WERI-Rb-1 (cell line): ENCODE measurements around the gene NAMPT.

ENCODE experiments used
- DNase-seq: peaks from one replicate; pipeline ENCODE4 v3.0.0-alpha.2; 2020
- H3K27ac ChIP-seq: fragments of 250-450 bp; sonication (Bioruptor Pico); 2 replicates; pipeline ENCODE4 v1.5.1; 2020; ENCODE audit warnings: mild to moderate bottlenecking, moderate library complexity
- H3K27me3 ChIP-seq: fragments of 250-450 bp; sonication (Bioruptor Pico); 2 replicates; pipeline ENCODE4 v1.5.1; 2021; ENCODE audit warnings: mild to moderate bottlenecking, low read depth, moderate library complexity; ENCODE audit not compliant: insufficient read depth, severe bottlenecking
- H3K36me3 ChIP-seq: fragments of 250-450 bp; sonication (Bioruptor Pico); 2 replicates; pipeline ENCODE4 v1.5.1; 2020; ENCODE audit warnings: mild to moderate bottlenecking, moderate library complexity
- H3K4me3 ChIP-seq: 2 replicates; pipeline ENCODE4 v1.5.1; 2011; ENCODE audit warnings: low read depth, mild to moderate bottlenecking, control low read depth, low read length
- H3K9me3 ChIP-seq: fragments of 250-450 bp; sonication (Bioruptor Pico); 2 replicates; pipeline ENCODE4 v1.5.1; 2021; ENCODE audit warnings: mild to moderate bottlenecking, moderate library complexity; ENCODE audit not compliant: severe bottlenecking
- TF ChIP-seq, protein P1 (sequence below): IDR thresholded peaks from 2 replicates; pipeline ENCODE4 v1.5.1; 2011; ENCODE audit warnings: low read depth, mild to moderate bottlenecking, control low read depth, inconsistent platforms, low read length

Gene NAMPT

DNA sequence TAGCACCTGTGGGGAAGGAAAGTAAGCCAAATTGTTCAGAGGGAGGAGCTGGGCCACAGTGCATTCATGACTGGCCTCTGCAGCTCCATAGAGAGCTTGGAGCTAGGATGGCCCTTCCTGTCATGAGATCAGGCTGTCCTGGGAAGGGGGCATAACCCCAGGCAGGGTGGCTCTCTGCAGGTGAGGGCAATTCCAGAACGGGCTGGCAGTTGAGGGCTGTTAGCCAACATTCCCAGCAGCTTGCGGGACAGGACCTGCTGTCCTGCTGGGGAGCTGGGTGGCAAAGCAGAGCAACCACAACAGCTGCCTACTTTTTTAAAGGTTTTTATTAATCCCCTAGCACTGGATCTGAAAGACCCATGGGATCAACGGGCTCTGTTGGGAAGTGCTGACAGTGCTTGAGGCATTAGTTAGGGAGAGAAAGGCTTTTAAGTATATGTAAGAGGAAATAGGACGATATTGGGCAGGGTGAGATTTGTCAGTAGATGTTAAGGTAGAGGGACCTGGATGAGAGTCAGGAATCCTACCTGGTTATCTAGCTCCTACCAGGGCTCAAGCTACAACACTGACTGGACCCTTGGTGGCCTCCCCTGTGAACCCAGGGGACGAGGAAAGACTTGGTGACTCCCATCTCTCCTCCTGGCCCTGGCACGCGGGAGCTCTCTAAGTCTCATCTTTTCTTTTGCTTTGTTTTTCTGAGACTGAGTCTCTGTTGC lies 77.8 kb downstream of the NAMPT start:
- Histone ChIP-seq H3K27ac (no peak overlapping the region), H3K36me3 (no peaks in the 10 kb centered on the region), H3K4me3 (no peak overlapping the region), H3K9me3 (no peaks in the 10 kb centered on the region), H3K27me3 (no peaks in the 10 kb centered on the region)
- DNase-seq: no peak
- TF ChIP-seq, protein P1, sequence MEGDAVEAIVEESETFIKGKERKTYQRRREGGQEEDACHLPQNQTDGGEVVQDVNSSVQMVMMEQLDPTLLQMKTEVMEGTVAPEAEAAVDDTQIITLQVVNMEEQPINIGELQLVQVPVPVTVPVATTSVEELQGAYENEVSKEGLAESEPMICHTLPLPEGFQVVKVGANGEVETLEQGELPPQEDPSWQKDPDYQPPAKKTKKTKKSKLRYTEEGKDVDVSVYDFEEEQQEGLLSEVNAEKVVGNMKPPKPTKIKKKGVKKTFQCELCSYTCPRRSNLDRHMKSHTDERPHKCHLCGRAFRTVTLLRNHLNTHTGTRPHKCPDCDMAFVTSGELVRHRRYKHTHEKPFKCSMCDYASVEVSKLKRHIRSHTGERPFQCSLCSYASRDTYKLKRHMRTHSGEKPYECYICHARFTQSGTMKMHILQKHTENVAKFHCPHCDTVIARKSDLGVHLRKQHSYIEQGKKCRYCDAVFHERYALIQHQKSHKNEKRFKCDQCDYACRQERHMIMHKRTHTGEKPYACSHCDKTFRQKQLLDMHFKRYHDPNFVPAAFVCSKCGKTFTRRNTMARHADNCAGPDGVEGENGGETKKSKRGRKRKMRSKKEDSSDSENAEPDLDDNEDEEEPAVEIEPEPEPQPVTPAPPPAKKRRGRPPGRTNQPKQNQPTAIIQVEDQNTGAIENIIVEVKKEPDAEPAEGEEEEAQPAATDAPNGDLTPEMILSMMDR: no peak

DNA sequence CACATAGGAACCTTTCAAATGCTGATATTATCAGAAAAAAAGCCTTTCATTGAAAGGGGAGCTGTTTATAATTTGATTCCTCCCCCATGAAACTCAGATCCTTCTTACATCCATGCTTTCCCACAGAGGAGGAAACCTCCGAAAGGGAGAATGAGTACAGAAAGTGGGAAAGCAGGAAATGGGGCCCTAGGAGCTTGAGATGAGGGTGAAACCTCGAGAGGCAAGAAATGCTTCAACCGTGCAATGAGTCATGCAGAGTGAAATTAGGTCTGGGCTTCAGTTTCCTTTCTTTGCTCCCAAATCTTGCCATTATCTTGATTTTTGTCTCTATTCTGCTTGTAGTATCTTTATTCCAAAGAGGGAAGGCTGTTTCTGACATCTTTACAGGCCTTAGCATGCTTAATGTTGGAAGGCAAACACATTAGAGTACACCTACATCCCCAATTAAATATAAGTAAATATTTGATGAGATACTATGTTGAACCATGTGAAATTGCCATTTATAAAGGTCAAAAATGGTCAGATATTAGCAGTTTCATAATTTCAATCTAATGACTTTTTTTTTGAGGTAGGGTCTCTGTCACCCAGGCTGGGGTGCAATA lies 79.1 kb downstream of the NAMPT start:
- H3K9me3 ChIP-seq: no peaks in the 10 kb centered on the region
- no peaks in the 10 kb centered on the region for H3K36me3 ChIP-seq
- no peak for DNase-seq
- no peak overlapping the region for H3K27ac ChIP-seq
- H3K4me3 ChIP-seq: no peak overlapping the region
- H3K27me3 ChIP-seq: no peaks in the 10 kb centered on the region
- TF ChIP-seq, protein P1: no peak

GRCh38 chr7:106203473-106203872 lies 81.3 kb downstream of the NAMPT start:
- TF ChIP-seq, protein P1: no peak
- no peaks in the 10 kb centered on the region for H3K27me3 ChIP-seq
- no peaks in the 10 kb centered on the region for H3K36me3 ChIP-seq
- no peak overlapping the region for H3K27ac ChIP-seq
- no peak for DNase-seq
- H3K9me3 ChIP-seq: no peaks in the 10 kb centered on the region
- H3K4me3 ChIP-seq: no peak overlapping the region

DNA sequence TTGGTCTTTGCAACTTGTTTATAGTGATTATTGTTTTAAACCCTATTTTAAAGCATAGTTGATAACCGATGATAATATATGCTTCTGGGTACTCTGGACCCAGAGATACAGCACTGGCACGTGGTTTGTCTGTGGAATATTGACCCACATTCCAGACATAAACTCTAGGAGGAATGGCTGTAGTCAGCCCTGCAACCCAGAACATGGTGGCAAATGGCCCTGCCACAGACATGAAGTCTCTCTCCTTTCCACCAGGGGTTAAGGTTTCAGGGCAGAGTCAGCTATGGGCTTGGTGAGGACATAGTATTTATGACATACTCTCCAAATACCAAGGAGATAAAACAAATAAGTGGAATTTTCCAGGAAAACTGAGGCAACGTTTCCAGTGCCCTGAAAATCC lies 83.6 kb downstream of the NAMPT start:
- no peak overlapping the region for H3K4me3 ChIP-seq
- no peaks in the 10 kb centered on the region for H3K36me3 ChIP-seq
- H3K27ac ChIP-seq: no peak overlapping the region
- H3K27me3 ChIP-seq: no peaks in the 10 kb centered on the region
- TF ChIP-seq, protein P1: no peak
- no peak for DNase-seq
- no peaks in the 10 kb centered on the region for H3K9me3 ChIP-seq

DNA sequence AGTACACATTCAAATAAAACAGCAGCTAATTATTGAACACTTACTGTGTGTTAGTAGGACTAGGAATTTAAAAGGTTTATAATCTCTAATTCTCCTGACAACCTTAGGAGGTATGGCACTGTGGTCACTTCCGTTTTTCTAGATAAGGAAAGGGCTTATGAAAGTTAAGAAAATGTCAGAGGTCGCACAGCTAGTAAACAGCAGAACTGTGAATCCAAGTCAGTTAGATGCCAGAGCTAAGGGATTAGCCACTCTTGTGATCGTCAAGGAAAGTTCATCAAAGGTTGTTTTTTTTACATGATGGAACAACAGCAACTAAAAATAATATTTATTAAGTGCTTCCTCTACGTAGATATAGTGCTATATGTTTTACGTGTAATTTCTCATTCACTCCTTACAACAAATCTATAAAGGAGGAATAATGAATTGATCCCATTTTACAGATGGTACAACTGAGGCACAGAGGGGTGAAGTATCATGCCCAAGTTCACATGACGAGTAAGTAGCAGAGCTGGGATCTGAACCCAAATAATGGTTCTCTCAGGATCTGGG lies 84.9 kb downstream of the NAMPT start:
- no peaks in the 10 kb centered on the region for H3K36me3 ChIP-seq
- H3K9me3 ChIP-seq: no peaks in the 10 kb centered on the region
- no peak overlapping the region for H3K27ac ChIP-seq
- H3K4me3 ChIP-seq: no peak overlapping the region
- no peak for DNase-seq
- no peaks in the 10 kb centered on the region for H3K27me3 ChIP-seq
- TF ChIP-seq, protein P1: no peak
